Ureter (tissue), 1 donor: Measurements from ENCODE around the gene CNNM1. TPM values are rescaled to one million over a fixed set of nuclear protein-coding genes. Genes with fewer than 3 reads are reported as not detected.

Source experiments
- DNase-seq: peaks from one replicate; pipeline ENCODE4 v3.0.0-alpha.2; 2020; ENCODE audit warnings: low spot score
- total RNA-seq: library from RNA; stranded (reverse); gene quantifications from one replicate; pipeline ENCODE4 v1.2.4, GENCODE V29; 2023
- donor health status: DM: yes; HTN: yes; CAD: no.

The CNNM1 gene
- total RNA-seq, 1 donor from 2014 or later, result 1.1 TPM

- no peak for DNase-seq
Measured at GRCh38 chr10:99372546-99373271, 43.6 kb downstream of the CNNM1 start.

GRCh38 chr10:99374526-99374925 lies 45.4 kb downstream of the CNNM1 start:
- DNase-seq, result no peak

- no peak for DNase-seq
Measured at GRCh38 chr10:99374972-99375371, 45.8 kb downstream of the CNNM1 start.

- no peak for DNase-seq
Measured at GRCh38 chr10:99375426-99375825, 46.3 kb downstream of the CNNM1 start.

GRCh38 chr10:99382176-99382575 lies 53.0 kb downstream of the CNNM1 start:
- no peak for DNase-seq

GRCh38 chr10:99387071-99387470 lies 57.9 kb downstream of the CNNM1 start:
- DNase-seq, result no peak

GRCh38 chr10:99387541-99387940 lies 58.4 kb downstream of the CNNM1 start:
- DNase-seq, result no peak

GRCh38 chr10:99389729-99390480 lies 60.7 kb downstream of the CNNM1 start:
- no peak for DNase-seq

- DNase-seq, result no peak
Measured at GRCh38 chr10:99391346-99391745, 62.2 kb downstream of the CNNM1 start.

GRCh38 chr10:99393036-99393435 lies 63.9 kb downstream of the CNNM1 start:
- no peak for DNase-seq

- no peak for DNase-seq
Measured at GRCh38 chr10:99393683-99394082, 64.5 kb downstream of the CNNM1 start.

- DNase-seq, result no peak
Measured at GRCh38 chr10:99394256-99394655, 65.1 kb downstream of the CNNM1 start.

GRCh38 chr10:99394761-99395386 lies 65.7 kb downstream of the CNNM1 start:
- no peak for DNase-seq

GRCh38 chr10:99395750-99396445 lies 66.7 kb downstream of the CNNM1 start:
- DNase-seq, result no peak

GRCh38 chr10:99396471-99396870 lies 67.3 kb downstream of the CNNM1 start:
- DNase-seq, result no peak

GRCh38 chr10:99399664-99400063 lies 70.5 kb downstream of the CNNM1 start:
- DNase-seq, result no peak

GRCh38 chr10:99403674-99404073 lies 74.5 kb downstream of the CNNM1 start:
- DNase-seq, result no peak

GRCh38 chr10:99406149-99406548 lies 77.0 kb downstream of the CNNM1 start:
- no peak for DNase-seq

- no peak for DNase-seq
Measured at GRCh38 chr10:99410146-99410545, 81.0 kb downstream of the CNNM1 start.

- DNase-seq, result no peak
Measured at GRCh38 chr10:99410876-99411275, 81.7 kb downstream of the CNNM1 start.

- DNase-seq, result no peak
Measured at GRCh38 chr10:99411546-99411945, 82.4 kb downstream of the CNNM1 start.

- DNase-seq, result no peak
Measured at GRCh38 chr10:99412099-99412498, 82.9 kb downstream of the CNNM1 start.
